NOMO-1 treated with DMSO at 0.1 percent for 48 hours (cell line): ENCODE measurements around the gene E2F3.

Source experiments
- DNase-seq: peaks from one replicate; lab custom pipeline; 2025; ENCODE audit not compliant: unreplicated experiment; lab: John Stamatoyannopoulos, UW

The E2F3 gene

GRCh38 chr6:20402092-20402341 lies 338 bp downstream of the E2F3 start:
- peak; percentile 35 for DNase-seq

DNA sequence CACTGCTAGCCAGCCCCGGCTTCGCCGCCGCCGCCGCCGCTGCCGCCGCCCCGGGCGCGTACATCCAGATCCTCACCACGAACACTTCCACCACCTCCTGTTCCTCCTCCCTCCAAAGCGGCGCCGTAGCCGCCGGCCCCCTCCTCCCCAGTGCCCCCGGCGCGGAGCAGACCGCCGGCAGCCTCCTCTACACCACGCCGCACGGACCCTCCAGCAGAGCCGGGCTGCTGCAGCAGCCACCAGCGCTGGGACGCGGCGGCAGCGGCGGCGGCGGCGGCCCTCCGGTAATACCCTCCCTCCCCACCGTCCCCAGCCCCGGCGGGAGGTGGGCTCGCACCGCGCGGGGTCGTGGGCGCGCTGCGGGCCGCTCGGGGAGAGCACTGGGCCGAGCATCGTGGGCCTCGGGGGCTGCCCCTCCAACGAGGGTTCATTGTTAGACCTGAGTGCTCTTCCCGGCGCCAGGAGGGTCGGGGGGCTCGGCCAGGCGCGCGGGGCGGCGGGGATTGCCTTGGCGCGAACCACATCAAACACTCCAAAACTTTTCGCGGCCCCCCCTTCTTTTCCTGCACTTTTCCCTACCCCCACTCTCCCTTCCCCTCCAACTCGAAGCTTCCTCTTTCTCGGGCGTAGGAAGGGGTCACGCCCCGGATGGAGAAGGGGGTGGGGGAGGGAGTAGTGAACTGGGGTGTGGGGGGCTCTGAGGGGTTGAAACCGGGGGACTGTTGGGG lies 827 bp downstream of the E2F3 start:
- DNase-seq = peak; percentile 61

- peak; percentile 96 for DNase-seq
Observed at GRCh38 chr6:20403070-20403765, 1.5 kb downstream of the E2F3 start.

GRCh38 chr6:20403766-20404640 lies 2.3 kb downstream of the E2F3 start:
- peak; percentile 57 for DNase-seq

GRCh38 chr6:20404641-20405032 lies 3.0 kb downstream of the E2F3 start:
- DNase-seq = peak; percentile 75

- no peak for DNase-seq
Observed at GRCh38 chr6:20408851-20409250, 7.2 kb downstream of the E2F3 start.

GRCh38 chr6:20409427-20409971 lies 7.8 kb downstream of the E2F3 start:
- no peak for DNase-seq

GRCh38 chr6:20411544-20411943 lies 9.9 kb downstream of the E2F3 start:
- no peak for DNase-seq

DNA sequence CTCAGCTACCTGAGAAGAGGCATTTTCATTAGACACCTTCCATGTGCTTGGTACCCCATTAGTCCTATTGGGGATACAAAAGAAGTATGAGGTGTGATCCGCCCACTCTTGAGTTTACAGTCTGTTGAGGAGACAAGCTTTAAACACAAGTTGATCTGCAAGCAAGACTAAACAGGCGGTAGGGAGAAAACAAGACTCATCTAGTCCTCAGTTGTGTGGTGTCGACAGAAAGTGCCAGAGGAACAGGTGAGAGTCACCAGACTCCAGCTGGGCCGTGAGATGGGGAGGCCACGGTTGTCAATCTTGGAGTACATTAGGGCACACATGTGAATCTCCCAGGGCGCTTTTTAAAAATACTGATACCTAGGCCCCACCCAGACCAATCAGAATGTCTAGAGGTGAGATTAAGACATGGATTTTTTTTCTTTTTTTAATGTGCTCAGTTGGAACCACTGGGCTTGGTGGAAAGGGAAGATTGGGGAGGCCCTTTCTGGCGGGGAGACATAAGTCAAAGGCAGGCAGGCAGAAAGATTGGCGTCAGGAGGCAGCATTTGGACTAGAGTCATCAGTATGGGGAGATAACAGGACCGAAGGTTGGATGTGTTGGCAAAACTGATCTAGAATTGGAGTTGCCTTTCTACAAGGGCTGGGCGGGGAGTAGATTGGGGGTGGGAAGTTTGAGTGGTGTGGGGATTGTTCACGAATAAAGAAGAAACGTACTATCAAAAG lies 10.4 kb downstream of the E2F3 start:
- no peak for DNase-seq

DNA sequence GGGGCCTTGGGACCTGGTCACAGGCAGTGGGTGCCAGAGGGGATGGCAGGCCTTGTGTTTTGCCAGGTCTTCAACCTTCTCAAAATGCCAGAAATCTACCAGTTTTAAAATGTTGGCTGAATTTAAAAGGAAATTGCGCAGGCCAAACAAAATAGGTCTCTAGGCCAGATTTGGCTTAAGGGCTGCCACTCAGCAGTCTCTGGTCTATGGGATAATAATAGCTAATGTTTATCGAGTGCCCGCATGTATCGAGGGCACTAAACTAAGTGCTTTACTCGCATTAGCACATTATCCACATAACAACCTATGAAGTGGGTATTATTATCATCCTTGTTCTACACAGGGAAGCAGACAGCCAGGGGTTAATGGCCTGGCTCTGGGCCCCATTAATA lies 11.0 kb downstream of the E2F3 start:
- DNase-seq = no peak

DNA sequence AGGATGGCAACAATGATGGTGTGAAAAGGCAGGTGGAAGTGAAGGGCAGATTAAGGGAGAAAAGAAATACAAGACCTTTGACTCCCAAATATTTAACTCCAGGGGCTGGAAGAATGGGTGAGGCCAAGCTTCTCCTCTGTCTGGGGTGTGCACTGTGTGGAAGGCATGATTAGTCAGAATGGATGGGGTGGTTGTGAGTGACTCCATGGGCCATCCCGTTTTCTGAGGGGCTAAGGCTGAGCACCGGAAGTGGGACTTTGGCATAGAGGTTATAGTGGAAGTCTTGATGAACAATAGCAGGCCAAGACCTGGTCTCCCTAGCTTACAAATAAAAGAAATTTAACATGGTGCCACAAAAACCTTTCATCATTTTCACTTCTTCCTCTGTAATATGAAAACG lies 12.1 kb downstream of the E2F3 start:
- DNase-seq = no peak

DNA sequence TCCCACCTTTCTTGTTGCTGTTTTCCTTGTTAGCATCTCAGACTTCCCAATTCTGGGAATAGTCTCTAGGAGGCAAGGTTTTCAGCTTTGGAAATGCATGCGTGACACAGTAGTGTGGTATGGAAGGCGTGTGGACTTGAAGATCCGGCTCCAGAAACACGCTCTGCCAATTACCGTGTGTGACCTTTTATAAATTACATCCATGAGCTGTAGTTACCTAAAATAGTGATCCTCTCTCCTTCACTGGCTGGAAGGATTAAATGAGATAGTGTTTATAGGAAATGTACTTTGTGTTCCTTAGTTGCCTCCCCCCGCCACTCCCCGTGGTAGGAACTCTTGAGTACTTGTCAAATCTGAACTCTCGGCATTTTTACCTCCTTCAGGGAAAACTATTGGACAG lies 13.0 kb downstream of the E2F3 start:
- DNase-seq = no peak

DNA sequence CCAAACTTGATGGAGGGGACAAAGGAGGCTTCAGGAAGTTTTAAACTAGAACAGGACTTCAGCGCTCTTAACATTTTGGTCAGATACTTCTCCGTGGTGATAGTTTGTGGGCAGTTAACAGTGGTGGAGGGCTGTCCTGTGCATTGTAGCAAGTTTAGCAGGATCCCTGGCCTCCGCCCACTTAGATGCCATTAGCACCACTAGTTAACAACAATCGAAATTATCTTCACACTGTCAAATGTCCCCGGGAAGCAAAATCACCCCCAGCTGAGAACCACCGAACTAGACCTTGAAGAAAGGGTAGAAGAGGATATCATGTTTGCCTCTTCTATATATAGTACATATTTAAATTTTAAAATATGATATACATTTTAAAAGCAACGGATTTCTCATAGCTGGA lies 13.6 kb downstream of the E2F3 start:
- DNase-seq = no peak

GRCh38 chr6:20415712-20416454 lies 14.2 kb downstream of the E2F3 start:
- DNase-seq = no peak

DNA sequence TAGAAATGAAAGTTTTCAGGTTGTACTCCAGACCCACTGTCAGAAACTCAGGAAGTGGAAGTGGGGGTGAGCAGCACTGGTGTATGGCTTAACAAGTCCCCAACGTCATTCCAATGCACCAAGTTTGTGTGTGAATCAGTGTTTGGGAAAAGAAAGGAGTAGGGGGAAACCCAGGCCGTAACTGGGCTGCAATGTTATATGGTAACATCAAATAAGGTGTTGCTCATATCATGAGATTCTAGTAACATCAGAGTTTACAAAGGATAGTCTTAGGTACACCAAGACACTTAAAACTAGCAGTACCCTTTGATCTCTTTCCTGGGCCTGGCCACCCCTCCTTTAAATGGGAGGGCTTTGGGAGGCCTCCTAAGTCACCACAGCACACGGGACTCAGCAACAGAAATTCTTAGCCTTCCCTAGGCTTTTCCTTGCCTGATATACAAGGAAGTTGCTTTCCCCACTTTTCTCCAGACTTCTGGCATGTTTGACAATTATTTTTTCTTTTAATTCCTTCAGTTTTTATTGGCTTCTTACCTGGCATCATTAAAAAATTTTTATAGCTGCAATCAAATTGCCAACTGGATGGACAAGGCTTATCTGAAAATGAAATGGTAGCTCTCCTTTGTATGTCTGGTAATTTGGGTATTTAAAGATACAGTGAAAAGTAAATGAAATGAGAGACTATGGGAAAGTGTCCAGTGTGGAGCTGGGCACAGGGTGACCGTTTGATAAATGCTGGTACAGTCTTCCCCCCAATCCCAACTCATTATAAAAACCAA lies 15.1 kb downstream of the E2F3 start:
- no peak for DNase-seq

DNA sequence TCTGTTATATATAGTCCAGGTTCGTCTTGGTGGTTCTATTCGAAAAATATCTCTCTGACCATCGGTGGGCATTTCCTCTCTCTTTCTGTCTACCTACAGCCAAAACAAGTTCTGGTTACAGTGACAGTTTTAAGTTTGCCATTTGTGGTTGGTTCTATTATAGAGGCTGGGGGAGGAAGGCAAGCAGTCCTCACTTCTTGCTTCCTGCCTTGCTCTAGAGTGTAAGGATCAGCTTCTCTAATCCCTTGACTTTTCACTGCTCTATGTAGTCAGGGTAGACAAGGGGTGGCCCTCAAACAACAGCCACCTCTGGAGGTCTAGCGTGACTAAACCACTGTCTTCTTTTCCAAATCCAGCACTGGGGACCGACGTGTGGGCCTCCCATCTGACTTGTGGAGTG lies 16.1 kb downstream of the E2F3 start:
- DNase-seq = no peak

DNA sequence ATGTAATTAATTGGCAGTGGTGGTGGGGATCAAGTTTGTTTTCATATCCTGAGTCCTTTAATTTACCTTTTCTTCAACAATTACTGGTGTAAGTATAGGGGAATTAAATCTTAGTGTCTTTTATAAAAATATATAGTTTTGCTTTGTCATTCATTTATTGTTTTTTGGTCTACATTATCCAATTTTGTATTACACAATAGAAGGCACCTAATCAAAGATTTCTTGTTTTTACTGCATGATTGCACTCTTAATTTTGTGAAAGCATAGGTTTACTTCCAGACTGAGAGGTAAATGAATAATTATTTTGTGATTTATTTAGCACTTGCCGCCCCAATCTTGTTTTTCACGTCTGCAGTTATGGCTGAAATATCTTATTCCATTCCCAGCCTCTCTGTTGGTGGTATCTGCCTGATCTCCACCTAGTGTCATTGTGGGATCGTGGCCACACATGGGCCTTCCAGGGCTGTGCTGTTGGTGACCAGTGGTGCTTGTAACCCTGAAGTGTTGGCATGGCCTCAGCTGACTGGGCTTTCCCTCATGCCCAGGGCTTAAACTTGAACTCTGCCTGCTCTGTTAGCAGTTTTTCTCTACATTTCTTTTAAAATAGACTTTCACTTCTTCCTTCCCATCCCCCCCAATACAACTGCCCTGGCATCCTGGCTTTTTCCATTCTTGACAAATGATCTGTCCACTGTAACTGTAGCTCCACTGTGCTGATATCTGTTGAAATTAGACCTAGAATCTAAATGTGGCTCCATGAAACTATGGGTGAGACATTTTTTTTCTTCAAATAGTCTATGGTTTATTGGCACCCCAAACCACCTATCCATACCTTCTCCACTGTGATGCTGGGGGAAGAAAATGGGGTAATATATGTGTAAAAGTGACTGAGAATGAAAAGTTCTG lies 24.8 kb downstream of the E2F3 start:
- no peak for DNase-seq

DNA sequence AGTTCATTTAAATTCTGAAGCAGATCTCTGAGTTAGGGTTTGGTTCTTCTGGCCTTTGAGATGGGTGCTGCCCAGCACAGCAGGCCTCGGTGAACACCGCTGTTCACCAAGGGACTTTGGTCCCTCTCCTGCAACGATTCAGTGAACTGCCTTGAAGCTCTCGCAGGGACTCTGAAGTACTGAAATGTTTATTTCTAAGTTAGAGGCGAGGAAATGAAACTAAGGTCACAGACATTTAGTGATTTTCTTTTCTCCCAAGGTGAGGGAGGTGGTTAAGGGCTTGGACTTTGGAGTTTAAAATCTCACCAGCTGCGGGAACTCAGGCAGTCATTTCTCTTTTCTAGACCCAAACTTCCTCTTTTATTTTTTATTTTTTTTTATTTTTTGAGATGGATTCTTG lies 26.2 kb downstream of the E2F3 start:
- DNase-seq = peak; percentile 74

DNA sequence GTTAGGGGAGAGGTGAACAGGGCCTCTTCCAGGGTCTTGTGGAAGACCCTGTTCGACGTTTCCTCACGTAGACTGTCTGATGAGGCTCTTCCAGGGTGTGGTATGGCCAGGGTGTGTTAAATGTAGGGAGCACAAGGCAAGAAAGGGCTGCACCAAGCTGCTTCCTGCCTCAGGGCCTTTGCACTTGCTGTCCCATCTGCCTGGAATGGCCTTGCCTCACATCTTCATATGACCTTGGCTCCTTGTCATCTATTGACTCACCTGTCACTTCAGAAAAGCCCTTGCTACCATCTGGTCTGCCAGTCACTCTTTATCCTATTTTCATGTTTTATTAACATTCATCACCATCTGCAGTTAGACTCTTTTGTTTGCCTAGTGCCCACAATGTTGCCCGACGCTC lies 31.0 kb downstream of the E2F3 start:
- no peak for DNase-seq
